ENCODE measurements around the gene ZNF573.

The ZNF573 gene

DNA sequence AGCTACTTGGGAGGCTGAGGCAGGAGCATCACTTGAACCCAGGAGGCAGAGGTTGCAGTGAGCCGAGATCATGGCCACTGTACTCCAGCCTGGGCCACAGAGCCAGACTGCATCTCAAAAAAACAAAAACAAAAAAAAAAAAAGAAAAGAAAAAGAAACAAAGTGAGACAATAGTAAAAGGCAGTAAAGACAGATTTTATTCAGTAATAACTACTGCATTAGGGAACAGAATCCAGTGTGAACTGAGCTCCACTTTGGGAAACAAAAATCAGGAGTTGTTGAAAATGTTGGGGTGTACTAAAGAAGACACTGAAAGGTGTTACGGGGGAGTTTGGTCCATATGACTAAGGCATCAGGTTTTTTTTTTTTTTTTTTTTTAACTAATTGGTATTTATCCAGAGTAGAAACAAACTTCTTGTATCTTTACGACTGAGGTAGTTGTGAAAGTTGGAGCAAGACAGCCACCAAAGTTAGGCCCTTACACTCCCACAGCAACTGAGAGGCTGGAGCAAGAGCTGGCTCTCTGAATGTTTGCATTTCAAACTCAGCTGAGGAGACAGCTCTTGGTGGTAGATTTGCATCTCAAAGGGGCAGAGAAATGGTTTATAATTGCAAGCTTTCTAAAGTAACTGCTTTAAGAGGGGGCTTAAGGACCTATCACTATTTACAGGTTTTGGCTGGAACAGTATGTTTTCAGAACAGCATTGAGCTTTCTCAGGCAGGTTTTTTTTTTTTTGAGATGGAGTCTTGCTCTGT is 84.1 kb downstream of the ZNF573 start:
- DNase-seq: no peak

GRCh38 chr19:37692956-37693620 is 86.3 kb downstream of the ZNF573 start:
- DNase-seq: no peak

- DNase-seq: peak; percentile 81 to 82
Observed at GRCh38 chr19:37691881-37692504, 87.4 kb downstream of the ZNF573 start.
